Mucosa of rectum (tissue), 2 donors: ENCODE data around the gene NPBWR2.
"Not testable (repeated sequence)": the region's sequence is repeated elsewhere in the genome, so short reads cannot be mapped to it uniquely, and the experiment has no call there.

Experiments used
- H3K27ac ChIP-seq, 2 donors: one replicate each; pipeline ENCODE4 v1.7.0; 2013; ENCODE audit warnings: inconsistent platforms in 2 of 2, low read depth in 2 of 2, low read length in 2 of 2
- H3K27me3 ChIP-seq, 2 donors: one replicate each; pipeline ENCODE4 v1.7.0; 2013; ENCODE audit warnings: low read length in 2 of 2; ENCODE audit not compliant: control insufficient read depth in 2 of 2, insufficient read depth in 2 of 2
- H3K36me3 ChIP-seq, 2 donors: one replicate each; pipeline ENCODE4 v1.7.0; 2013; ENCODE audit warnings: low read length in 2 of 2; ENCODE audit not compliant: control insufficient read depth in 2 of 2, insufficient read depth in 2 of 2
- H3K4me1 ChIP-seq, 2 donors: one replicate each; pipeline ENCODE4 v1.7.0; 2013; ENCODE audit warnings: low read length in 2 of 2, mild to moderate bottlenecking in 1 of 2; ENCODE audit not compliant: control insufficient read depth in 2 of 2, insufficient read depth in 2 of 2
- H3K4me3 ChIP-seq, 2 donors: one replicate each; pipeline ENCODE4 v1.7.0; 2013; ENCODE audit warnings: low read length in 2 of 2
- H3K9ac ChIP-seq, 2 donors: one replicate each; pipeline ENCODE4 v1.7.0; 2013; ENCODE audit warnings: low read length in 2 of 2, low read depth in 1 of 2, mild to moderate bottlenecking in 1 of 2
- H3K9me3 ChIP-seq, 2 donors: one replicate each; pipeline ENCODE4 v1.7.0; 2013; ENCODE audit warnings: low read length in 2 of 2; ENCODE audit not compliant: control insufficient read depth in 2 of 2
- donor health status: healthy.
- donor health status: Normal muscosa, but diverticular disease.

The NPBWR2 gene

GRCh38 chr20:64133951-64134407, 26.6 kb upstream of the NPBWR2 start:
- Histone ChIP-seq H3K9ac (no peak overlapping the region), H3K4me3 (no peak overlapping the region), H3K27me3 (no peaks in the 10 kb centered on the region), H3K9me3 (no peaks in the 10 kb centered on the region), H3K4me1 (no peaks in the 10 kb centered on the region), H3K27ac (no peak overlapping the region), H3K36me3 (no peaks in the 10 kb centered on the region)

DNA sequence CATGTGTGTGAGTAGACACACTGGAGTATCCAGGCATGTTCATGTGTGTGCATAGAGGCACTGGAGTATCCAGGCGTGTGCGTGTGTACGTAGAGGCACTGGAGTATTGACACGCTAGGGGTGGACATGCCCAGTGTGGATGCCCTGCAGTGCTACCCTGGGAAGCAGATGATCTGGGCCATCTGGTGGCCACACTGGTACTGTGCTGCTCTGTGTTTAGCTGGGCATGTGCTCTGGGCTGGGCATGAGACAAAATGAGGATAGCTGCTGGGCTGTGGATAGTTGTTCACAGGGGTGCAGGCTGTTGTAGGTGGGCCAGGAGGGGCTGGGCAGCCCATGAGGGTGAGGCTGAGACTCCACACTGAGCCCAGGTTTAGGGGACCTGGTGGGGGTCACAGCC, 24.0 kb upstream of the NPBWR2 start:
- Histone ChIP-seq H3K4me1 (no peaks in the 10 kb centered on the region), H3K27me3 (no peaks in the 10 kb centered on the region), H3K9me3 (no peaks in the 10 kb centered on the region), H3K27ac (no peak overlapping the region), H3K36me3 (no peaks in the 10 kb centered on the region), H3K9ac (no peak overlapping the region), H3K4me3 (no peak overlapping the region)

- no peaks in the 10 kb centered on the region for H3K27me3 ChIP-seq
- no peak overlapping the region for H3K27ac ChIP-seq
- H3K4me1 ChIP-seq: no peaks in the 10 kb centered on the region
- no peaks in the 10 kb centered on the region for H3K9me3 ChIP-seq
- H3K36me3 ChIP-seq: no peaks in the 10 kb centered on the region
- H3K4me3 ChIP-seq: no peak overlapping the region
- no peak overlapping the region for H3K9ac ChIP-seq
Measured at GRCh38 chr20:64130876-64131275, 23.5 kb upstream of the NPBWR2 start.

DNA sequence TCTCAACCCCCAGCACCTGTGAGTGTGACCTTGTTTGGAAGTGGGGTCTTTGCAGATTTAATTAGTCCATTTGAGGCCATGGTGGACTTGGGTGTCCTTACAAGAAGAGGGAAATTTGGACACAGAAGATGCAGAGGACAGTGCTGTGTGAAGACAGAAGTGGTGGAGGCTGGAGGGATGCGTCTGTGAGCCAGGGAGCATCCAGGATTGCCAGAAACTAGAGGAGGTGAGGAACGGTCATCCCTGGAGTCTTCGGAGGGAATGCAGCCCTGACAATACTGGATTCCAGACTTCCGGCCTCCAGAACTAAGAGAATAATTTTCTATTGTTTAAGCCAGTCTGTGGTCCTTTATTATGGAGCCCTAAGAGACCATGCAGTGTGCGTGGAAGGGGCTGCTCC, 22.9 kb upstream of the NPBWR2 start:
- Histone ChIP-seq H3K36me3 (no peaks in the 10 kb centered on the region), H3K9me3 (no peaks in the 10 kb centered on the region), H3K9ac (no peak overlapping the region), H3K4me3 (no peak overlapping the region), H3K4me1 (no peaks in the 10 kb centered on the region), H3K27me3 (no peaks in the 10 kb centered on the region), H3K27ac (no peak overlapping the region)

DNA sequence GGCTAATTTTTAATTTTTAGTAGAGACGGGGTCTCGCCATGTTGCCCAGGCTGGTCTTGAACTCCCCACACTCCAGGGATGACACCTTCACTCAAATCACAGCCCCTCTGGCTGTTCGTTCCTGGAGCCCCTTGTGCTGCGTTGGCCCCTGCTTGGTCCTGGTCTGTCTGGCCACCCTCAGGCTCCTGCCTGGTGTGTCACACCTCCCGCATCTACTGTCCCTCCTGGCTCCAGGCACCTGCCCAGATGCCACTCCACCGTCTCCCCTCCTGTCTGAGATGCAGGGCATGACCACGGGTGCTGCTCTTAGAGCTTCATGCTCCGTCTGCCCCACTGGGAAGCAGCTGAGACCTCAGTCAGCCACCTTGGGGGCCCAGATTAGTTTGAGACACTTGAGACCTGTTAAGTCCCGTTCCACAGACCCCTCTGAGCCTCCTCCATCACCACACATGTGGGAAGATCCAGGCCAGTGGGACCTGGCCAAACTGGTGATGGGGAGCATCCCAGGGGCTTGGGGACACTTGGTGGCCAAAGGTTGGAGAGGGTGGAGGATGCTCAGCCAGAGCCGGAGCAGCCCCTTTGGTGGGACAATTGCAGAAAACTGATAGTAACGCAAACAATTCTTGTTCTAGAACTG, 21.9 kb upstream of the NPBWR2 start:
- no peak overlapping the region for H3K9ac ChIP-seq
- H3K9me3 ChIP-seq: no peaks in the 10 kb centered on the region
- no peak overlapping the region for H3K4me3 ChIP-seq
- H3K27me3 ChIP-seq: no peaks in the 10 kb centered on the region
- no peaks in the 10 kb centered on the region for H3K4me1 ChIP-seq
- H3K36me3 ChIP-seq: no peaks in the 10 kb centered on the region
- no peak overlapping the region for H3K27ac ChIP-seq

DNA sequence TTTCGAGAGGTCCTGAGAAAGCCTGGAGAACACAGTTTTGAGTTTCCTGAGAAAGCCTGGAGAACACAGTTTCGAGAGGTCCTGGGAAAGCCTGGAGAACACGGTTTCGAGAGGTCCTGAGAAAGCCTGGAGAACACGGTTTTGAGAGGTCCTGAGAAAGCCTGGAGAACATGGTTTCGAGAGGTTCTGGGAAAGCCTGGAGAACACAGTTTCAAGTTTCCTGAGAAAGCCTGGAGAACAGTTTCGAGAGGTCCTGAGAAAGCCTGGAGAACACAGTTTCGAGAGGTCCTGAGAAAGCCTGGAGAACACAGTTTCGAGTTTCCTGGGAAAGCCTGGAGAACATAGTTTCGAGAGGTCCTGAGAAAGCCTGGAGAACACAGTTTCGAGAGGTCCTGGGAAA, 16.2 kb upstream of the NPBWR2 start:
- H3K36me3 ChIP-seq, H3K9ac ChIP-seq, H3K4me3 ChIP-seq, H3K27ac ChIP-seq, H3K9me3 ChIP-seq, H3K4me1 ChIP-seq: not testable (repeated sequence)
- peaks cover 2 to 10% of the 10 kb centered on the region in 2 donors for H3K27me3 ChIP-seq

- not testable (repeated sequence) for H3K4me1 ChIP-seq, H3K9ac ChIP-seq, H3K4me3 ChIP-seq, H3K36me3 ChIP-seq, H3K9me3 ChIP-seq, H3K27ac ChIP-seq
- H3K27me3 ChIP-seq: peaks cover 2 to 10% of the 10 kb centered on the region in 2 donors
Measured at GRCh38 chr20:64122927-64123326, 15.6 kb upstream of the NPBWR2 start.

DNA sequence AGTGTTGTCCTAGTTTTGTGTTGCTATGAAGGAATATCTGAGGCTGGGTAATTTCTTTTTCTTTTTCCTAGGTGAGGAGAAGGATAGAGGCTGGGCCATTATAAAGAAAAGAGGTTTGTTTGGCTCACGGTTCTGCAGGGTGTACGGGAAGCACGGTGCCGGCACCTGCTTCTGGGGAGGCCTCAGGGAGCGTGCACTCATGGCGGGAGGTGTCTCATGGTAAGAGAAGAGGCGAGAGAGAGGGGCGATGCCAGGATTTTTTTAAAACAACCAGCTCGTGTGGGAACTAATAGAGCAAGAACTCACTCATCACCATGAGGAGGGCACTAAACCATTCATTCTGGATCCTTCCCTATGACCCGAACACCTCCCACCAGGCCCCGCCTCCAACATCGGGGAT, 14.2 kb upstream of the NPBWR2 start:
- Histone ChIP-seq H3K36me3 (no peaks in the 10 kb centered on the region), H3K4me3 (no peak overlapping the region), H3K4me1 (peaks cover 0 to 2% of the 10 kb centered on the region in 2 donors), H3K9ac (no peak overlapping the region), H3K27ac (no peak overlapping the region), H3K9me3 (no peaks in the 10 kb centered on the region), H3K27me3 (peaks cover 2 to 10% of the 10 kb centered on the region in 2 donors)

- peaks cover 2 to 10% of the 10 kb centered on the region in 2 donors for H3K27me3 ChIP-seq
- no peak overlapping the region for H3K4me3 ChIP-seq
- H3K9me3 ChIP-seq: no peaks in the 10 kb centered on the region
- H3K4me1 ChIP-seq: peaks cover 0 to 2% of the 10 kb centered on the region in 2 donors
- H3K9ac ChIP-seq: no peak overlapping the region
- H3K36me3 ChIP-seq: no peaks in the 10 kb centered on the region
- H3K27ac ChIP-seq: no peak overlapping the region
Measured at GRCh38 chr20:64119681-64120341, 12.4 kb upstream of the NPBWR2 start.

DNA sequence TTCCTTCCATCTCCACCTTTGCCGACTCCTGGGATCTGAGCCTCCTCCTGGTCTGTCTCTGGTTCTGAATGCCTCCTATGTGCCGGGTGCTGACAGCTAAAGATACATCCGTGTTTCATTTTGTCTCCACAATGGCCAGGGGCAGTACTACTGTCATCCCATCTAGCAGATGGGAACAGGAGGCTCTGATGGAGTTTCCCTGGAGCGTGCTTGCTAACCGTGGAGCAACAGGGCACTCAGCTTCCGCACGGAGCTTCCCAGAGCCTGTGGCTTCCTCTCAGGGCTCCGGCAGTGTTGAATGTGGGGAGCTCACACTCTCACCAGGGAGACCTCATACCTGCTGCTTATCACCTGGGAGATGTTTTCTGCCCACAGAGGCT, 11.9 kb upstream of the NPBWR2 start:
- H3K4me1 ChIP-seq: peaks cover 0 to 2% of the 10 kb centered on the region in 2 donors
- H3K9me3 ChIP-seq: no peaks in the 10 kb centered on the region
- H3K36me3 ChIP-seq: no peaks in the 10 kb centered on the region
- no peak overlapping the region for H3K9ac ChIP-seq
- H3K27me3 ChIP-seq: peaks cover 2 to 10% of the 10 kb centered on the region in 2 donors
- H3K27ac ChIP-seq: no peak overlapping the region
- no peak overlapping the region for H3K4me3 ChIP-seq
